ENCODE results near the gene FAM13C.

Gene FAM13C

DNA sequence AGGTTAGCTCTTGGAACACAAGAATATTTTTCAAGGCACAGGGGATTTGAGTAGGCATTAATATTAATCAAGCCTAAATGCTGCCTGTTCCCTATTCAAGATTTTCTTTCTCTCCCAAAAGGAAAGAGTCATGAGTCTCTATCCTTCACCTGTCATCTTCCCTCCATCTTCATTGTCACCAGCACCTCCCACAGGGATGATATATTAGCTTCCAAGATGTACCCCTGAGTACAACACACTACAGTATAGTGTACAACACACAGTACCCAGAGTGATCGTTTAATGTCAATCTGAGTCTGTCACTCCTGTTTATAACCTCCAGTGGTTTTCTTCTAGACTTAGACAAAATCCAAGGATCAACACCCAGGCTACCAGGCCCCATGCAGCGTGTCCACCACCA is 50.1 kb downstream of the FAM13C start:
- no peak for FAIRE-seq

GRCh38 chr10:59311025-59311424 is 51.3 kb downstream of the FAM13C start:
- no peak for FAIRE-seq

- no peak for FAIRE-seq
Measured at GRCh38 chr10:59310324-59310914, 51.9 kb downstream of the FAM13C start.

GRCh38 chr10:59304521-59305097 is 57.7 kb downstream of the FAM13C start:
- FAIRE-seq = no peak

DNA sequence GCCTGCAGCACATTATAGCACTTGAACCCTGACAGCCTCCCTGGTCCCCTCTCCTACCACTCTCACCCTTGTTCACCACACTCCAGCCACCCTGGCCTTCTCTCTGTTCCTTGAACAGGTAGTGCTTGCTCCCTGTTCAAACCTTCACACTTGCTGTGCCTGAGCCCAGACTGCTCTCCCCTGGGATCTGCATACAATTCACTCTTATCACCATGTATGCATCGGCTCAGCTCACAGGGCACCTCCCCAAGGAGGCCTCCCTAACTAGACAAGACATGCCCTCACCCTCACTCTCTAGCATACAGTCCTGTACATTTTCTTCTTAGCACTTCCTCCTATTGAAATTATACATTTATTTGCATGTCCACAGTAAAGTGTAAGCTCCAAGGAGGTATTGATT is 59.3 kb downstream of the FAM13C start:
- FAIRE-seq = no peak

DNA sequence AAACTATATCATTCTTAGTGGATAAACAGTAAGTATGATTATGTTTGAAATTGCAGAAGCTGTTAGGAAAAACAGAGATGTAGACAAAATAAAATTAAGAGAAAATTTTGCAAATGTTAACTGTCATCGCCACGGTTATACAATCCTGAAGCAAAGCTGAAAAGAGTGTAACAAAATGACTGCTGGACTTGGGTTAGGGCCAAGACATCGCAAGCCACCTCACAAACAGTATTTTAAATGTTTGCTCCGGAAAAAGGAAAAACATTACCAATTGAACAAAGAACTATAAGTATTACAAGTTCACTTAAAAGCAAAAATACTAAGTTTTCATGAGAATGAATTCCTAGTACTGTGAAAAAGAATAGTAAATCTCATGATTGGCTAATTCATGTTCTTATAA is 60.0 kb downstream of the FAM13C start:
- no peak for FAIRE-seq

GRCh38 chr10:59301067-59301754 is 61.1 kb downstream of the FAM13C start:
- FAIRE-seq = no peak

DNA sequence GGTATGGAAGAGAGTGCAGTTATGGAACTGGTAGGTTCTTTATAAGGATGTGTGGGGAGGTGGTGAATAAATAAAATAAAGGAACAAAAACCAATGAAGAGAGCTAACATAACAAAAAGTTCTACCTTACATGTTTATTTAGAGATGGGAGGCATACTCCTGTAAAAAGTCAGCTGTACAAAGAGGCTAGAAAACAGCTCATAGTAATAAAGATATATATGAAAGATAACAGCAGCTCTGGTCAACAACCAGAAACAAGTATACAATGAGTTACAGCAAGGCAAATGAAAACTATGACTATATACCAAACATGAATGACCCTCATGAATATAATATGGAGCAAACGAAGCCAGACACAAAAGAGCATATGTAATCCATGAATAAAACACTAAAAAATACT is 62.0 kb downstream of the FAM13C start:
- no peak for FAIRE-seq

DNA sequence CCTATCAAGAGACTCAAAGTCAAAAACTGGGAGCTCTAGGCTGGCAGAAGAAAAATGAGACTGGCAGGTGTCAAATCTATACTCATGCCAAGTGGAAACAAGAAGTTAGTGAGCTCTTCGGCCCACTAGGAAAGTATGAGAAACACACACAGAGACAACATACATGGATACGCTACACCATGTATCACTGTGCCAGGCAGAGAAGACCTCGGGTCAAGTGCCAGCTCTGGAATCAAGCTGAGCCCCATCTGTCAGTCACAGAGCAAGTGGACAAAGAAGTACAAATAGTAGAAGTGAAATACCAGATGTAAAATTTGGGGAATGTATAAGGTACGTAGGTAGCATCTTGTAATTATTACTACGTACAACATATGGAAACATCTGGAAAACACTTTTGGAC is 62.4 kb downstream of the FAM13C start:
- no peak for FAIRE-seq

- FAIRE-seq = no peak
Measured at GRCh38 chr10:59290448-59290847, 71.9 kb downstream of the FAM13C start.

DNA sequence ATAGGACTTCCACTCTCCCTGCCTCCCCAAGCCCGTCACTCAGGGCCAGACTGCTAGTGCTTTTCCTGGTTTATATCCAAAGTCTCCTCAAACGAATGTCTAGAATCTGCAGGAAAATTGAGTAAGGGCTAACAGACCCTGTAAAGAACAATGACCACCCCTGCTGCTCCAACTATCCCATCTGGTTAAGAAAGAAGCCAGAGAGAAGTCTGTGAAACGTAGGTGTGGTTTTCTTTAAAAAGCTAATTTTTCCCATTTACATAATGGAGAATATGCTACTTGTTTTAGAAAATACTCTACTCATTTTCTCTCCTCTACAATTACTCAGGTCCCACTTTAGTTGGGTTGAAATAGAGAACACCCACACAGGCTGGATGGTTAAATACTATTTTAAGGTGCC is 72.5 kb downstream of the FAM13C start:
- FAIRE-seq = no peak

DNA sequence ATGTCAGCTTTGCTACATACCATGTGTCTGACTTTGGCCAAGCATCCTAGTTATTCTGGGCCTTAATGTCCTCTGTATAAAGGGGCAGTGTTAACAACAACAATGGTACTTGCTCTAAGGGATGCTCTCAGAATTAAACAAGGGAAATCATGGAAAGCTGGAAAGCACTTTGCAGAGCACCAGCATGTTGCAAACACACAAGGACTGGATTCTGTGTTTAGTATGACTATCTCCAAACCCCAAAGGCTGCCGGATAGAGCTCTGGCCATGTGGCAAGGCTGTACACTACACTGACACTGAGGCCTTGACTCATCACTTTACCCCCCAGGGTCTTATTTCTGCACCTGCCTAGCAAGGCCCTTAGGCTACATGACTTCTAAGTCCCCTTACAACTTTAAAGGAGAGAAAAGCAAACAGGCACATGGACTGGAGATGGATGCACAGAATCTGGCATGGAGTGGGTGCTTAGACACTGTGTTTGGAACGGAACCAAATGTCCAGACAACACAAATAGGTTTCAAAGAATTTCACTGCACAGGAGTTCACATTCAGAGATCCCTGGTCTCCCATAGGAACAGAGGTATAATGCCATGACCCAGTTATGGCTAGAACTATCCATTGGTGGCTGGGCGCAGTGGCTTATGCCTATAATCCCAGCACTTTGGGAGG is 74.6 kb downstream of the FAM13C start:
- FAIRE-seq = no peak

GRCh38 chr10:59285848-59286247 is 76.5 kb downstream of the FAM13C start:
- no peak for FAIRE-seq

GRCh38 chr10:59285073-59285472 is 77.3 kb downstream of the FAM13C start:
- no peak for FAIRE-seq

GRCh38 chr10:59284118-59284975 is 78.0 kb downstream of the FAM13C start:
- FAIRE-seq = no peak

DNA sequence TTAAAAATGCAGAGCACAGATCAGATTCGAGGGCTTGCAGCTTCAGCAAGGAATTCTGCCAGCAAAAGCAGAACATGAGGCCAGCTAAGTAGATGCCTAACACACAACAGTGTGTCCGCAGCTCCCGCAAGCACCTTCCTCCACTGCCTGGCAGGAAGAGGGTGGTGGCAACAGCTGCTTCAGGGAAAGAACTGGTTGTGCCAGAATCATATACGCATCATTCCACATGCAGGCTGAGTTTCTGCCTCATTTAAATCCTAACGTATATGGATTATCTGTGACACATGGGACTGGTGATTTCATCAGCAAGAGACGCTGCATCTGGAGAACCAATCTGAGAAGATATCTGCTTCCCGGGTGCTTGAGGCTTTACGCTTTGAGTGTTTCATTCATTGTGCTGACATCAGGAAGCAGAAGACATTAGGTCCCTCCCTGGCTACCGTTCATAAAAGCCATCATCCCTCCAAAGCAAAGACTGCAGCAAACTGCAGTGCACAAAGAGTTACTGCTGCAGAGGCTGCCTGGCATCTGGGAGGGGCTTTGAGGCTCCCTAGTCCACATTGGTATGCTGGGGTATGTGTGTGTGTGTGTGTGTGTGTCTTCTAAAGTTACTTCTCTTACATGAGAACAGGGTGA is 78.8 kb downstream of the FAM13C start:
- no peak for FAIRE-seq

DNA sequence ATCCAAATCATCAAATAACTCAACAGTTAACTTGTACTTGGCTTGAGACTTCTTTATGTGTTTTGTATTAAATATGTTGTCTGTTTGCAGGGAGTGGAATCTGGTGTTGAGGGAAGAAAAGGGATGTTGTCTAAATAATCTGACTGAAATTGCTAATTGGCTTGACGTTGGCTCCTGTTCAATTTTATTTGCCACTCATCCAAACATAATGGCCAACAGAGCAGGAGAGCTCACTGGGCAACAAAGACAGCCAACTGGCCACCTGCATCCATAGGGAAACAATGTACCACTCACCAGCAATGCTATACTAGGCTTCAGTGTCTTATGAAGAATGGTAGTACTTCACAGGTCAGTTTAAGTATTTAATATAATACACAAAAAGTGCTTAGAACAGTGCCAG is 80.5 kb downstream of the FAM13C start:
- no peak for FAIRE-seq

DNA sequence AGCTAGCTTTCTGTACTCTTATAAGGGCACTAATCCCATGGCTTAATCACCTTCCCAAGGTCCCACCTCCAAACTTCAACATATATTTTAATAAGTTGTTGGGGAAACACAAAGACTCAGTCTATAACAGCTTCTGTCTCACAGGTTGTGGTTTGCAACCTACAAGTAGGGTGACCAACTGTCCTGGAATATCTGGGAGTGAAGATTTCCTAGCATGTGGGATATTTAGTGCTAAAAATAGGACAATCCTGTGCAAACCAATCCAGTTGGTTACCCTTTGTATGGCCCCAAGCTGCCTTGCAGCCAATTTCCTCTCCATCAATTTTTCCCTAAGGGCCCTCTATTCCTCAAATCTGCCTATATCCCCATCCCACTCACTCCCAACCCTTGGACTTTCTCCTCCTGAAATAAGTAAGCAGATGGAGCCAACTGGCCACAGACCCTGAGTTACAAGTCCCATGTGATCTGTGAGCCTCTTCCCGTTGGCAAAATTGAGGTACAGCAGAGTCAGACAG is 82.3 kb downstream of the FAM13C start:
- no peak for FAIRE-seq

GRCh38 chr10:59279476-59279875 is 82.9 kb downstream of the FAM13C start:
- FAIRE-seq = no peak

DNA sequence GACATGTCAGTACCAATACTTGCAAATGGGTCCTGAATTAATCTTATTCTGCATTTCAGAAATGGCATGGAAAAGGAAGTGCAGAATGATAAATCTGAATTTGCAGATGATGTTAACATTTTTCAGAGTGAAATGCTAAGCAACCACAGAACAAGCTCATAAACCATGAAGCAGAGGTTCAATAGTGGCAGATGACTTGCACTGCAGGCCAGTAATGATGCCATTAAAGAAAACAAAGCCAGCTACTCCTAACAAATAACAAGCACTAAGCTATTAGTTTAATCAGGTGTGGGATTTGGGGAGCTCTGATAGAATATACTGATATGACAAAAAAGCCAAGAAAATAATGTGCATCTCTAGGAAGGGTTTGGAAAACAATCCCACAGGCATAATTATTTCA is 85.4 kb downstream of the FAM13C start:
- no peak for FAIRE-seq

DNA sequence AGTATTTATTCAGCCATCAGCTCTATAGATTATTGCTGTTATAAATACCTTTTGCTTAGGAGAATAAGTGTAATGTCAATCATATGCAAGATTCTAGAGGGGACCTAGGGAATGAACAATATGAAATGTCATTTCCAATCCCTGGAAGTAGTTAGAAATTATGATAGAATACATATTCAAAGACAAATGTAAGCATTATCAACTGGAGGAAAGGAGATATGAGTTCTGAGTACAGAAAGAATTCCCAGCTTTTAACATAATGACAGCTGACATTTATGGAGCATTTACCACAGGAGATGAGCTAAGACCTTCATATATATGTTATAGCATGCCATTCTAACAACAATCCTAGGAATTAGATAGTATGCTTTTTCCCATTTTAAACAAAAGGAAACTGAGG is 86.2 kb downstream of the FAM13C start:
- no peak for FAIRE-seq

DNA sequence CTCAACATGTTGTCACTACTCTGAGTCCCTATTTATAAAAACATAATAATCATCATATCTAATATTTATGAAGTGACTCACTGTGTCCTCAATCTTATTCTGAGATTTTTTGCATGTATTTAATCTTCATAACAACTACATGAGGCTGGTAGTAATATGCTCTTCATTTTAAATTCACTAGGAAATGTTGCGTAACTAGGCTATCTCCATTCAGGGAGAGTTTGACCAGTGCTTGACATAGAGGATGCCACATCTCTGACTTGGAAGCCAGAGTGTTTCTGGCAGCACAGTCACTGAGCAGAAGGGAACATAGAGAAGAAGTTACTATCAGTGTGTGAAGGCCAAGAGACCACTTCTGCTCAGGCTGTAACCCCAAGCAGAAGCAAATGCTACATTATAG is 88.9 kb downstream of the FAM13C start:
- no peak for FAIRE-seq
